Progenitor cell of endocrine pancreas (in vitro differentiated cells): Measurements from ENCODE around the gene SRRM2. TPM values are rescaled to one million over a fixed set of nuclear protein-coding genes. Genes with fewer than 3 reads are reported as not detected.

Experiments used
- DNase-seq: peaks from one replicate; pipeline ENCODE4 v3.0.0; 2021; ENCODE audit warnings: low spot score; ENCODE audit not compliant: unreplicated experiment
- H3K27ac Mint-ChIP-seq: 2 replicates; pipeline ENCODE4 v1.8.0; 2021; ENCODE audit warnings: mild to moderate bottlenecking, moderate library complexity, mixed read lengths
- H3K27me3 Mint-ChIP-seq: 2 replicates; pipeline ENCODE4 v1.8.0; 2021; ENCODE audit warnings: mixed read lengths
- H3K36me3 Mint-ChIP-seq: 2 replicates; pipeline ENCODE4 v1.8.0; 2022; ENCODE audit warnings: mixed read lengths; ENCODE audit not compliant: insufficient read depth
- H3K4me1 Mint-ChIP-seq: 2 replicates; pipeline ENCODE4 v1.8.0; 2021; ENCODE audit warnings: low read depth, mixed read lengths
- H3K4me3 Mint-ChIP-seq: 2 replicates; pipeline ENCODE4 v1.8.0; 2021; ENCODE audit warnings: low read depth, mild to moderate bottlenecking, moderate library complexity, mixed read lengths
- H3K9me3 Mint-ChIP-seq: 2 replicates; pipeline ENCODE4 v1.8.0; 2021; ENCODE audit warnings: low read depth, mixed read lengths
- CTCF ChIP-seq: fragments of 200-600 bp; sonication (generic); IDR thresholded peaks from one replicate; pipeline ENCODE4 v1.5.0; 2021; ENCODE audit warnings: antibody characterized with exemption, mild to moderate bottlenecking; ENCODE audit not compliant: unreplicated experiment
- total RNA-seq: library from RNA; stranded (reverse); gene quantifications from 2 replicates; pipeline ENCODE4 v1.2.1, GENCODE V29; 2021

The SRRM2 gene
- total RNA-seq, 1 donor from 2014 or later, result 817 TPM

- no peak for TF ChIP-seq CTCF
- DNase-seq, result no peak
- peaks cover 64% of the 10 kb centered on the region for H3K36me3 Mint-ChIP-seq
- H3K9me3 Mint-ChIP-seq, result peaks cover 24% of the 10 kb centered on the region
- no peaks in the 10 kb centered on the region for H3K4me1 Mint-ChIP-seq
- no peaks in the 10 kb centered on the region for H3K27me3 Mint-ChIP-seq
- no peak overlapping the region for H3K27ac Mint-ChIP-seq
- H3K4me3 Mint-ChIP-seq, result no peak overlapping the region
Observed at GRCh38 chr16:2767140-2767731, 14.8 kb downstream of the SRRM2 start.

- Mint-ChIP-seq H3K9me3 (peaks cover 17% of the 10 kb centered on the region), H3K27me3 (no peaks in the 10 kb centered on the region), H3K4me3 (no peak overlapping the region), H3K36me3 (peaks cover 62% of the 10 kb centered on the region), H3K27ac (no peak overlapping the region), H3K4me1 (no peaks in the 10 kb centered on the region)
- DNase-seq, result no peak
- TF ChIP-seq CTCF, result no peak
Observed at GRCh38 chr16:2767891-2768290, 15.5 kb downstream of the SRRM2 start.

- Mint-ChIP-seq H3K27me3 (no peaks in the 10 kb centered on the region), H3K27ac (peak overlapping the region; percentile 24)
- no peak for TF ChIP-seq CTCF
Observed at GRCh38 chr16:2768403-2769089, 16.1 kb downstream of the SRRM2 start.

GRCh38 chr16:2769100-2769529 lies 16.7 kb downstream of the SRRM2 start:
- no peak overlapping the region for H3K4me3 Mint-ChIP-seq
- peaks cover 5% of the 10 kb centered on the region for H3K9me3 Mint-ChIP-seq
- no peaks in the 10 kb centered on the region for H3K27me3 Mint-ChIP-seq
- H3K36me3 Mint-ChIP-seq, result peaks cover 49% of the 10 kb centered on the region
- TF ChIP-seq CTCF, result no peak
- no peak for DNase-seq
- peak overlapping the region; percentile 24 for H3K27ac Mint-ChIP-seq
- H3K4me1 Mint-ChIP-seq, result no peaks in the 10 kb centered on the region

More at GRCh38 chr16:2768403-2769089, 16.1 kb downstream of the SRRM2 start:
- no peak overlapping the region for H3K4me3 Mint-ChIP-seq
- H3K36me3 Mint-ChIP-seq, result peaks cover 55% of the 10 kb centered on the region
- no peaks in the 10 kb centered on the region for H3K4me1 Mint-ChIP-seq
- DNase-seq, result no peak
- H3K9me3 Mint-ChIP-seq, result peaks cover 11% of the 10 kb centered on the region

GRCh38 chr16:2769675-2770056 lies 17.2 kb downstream of the SRRM2 start:
- no peak for TF ChIP-seq CTCF
- Mint-ChIP-seq H3K4me1 (no peaks in the 10 kb centered on the region), H3K9me3 (peaks cover 5% of the 10 kb centered on the region), H3K36me3 (peaks cover 44% of the 10 kb centered on the region), H3K4me3 (no peak overlapping the region), H3K27ac (peak overlapping the region; percentile 82), H3K27me3 (no peaks in the 10 kb centered on the region)
- no peak for DNase-seq
